Liver (tissue), 9 donors: ENCODE measurements around the gene GUCY1A1. TPM values are rescaled to one million over a fixed set of nuclear protein-coding genes. Genes with fewer than 3 reads are reported as not detected.

ENCODE experiments used
- DNase-seq: peaks from one replicate; pipeline ENCODE4 v3.0.0-alpha.2; 2017; ENCODE audit warnings: low spot score
- H3K27ac ChIP-seq, 2 donors: one replicate each; pipeline ENCODE4 v1.7.0; 2013; ENCODE audit warnings: inconsistent platforms in 2 of 2, low read length in 2 of 2, control low read depth in 1 of 2, low read depth in 1 of 2, mild to moderate bottlenecking in 1 of 2
- H3K27me3 ChIP-seq, 4 donors: one replicate each; pipeline versions ENCODE4 v1.6.1 to v1.7.0; 2013; ENCODE audit warnings: low read length in 3 of 4, inconsistent platforms in 1 of 4, mild to moderate bottlenecking in 1 of 4, moderate library complexity in 1 of 4; ENCODE audit not compliant: control insufficient read depth in 4 of 4, insufficient read depth in 4 of 4
- H3K36me3 ChIP-seq, 4 donors: one replicate each; pipeline versions ENCODE4 v1.6.1 to v1.7.0; 2013; ENCODE audit warnings: low read length in 3 of 4, mild to moderate bottlenecking in 3 of 4, low read depth in 1 of 4, moderate library complexity in 1 of 4; ENCODE audit not compliant: control insufficient read depth in 4 of 4, insufficient read depth in 3 of 4
- H3K4me1 ChIP-seq, 4 donors: one replicate each; pipeline versions ENCODE4 v1.6.1 to v1.7.0; 2013; ENCODE audit warnings: low read length in 3 of 4, mild to moderate bottlenecking in 3 of 4, moderate library complexity in 1 of 4; ENCODE audit not compliant: control insufficient read depth in 4 of 4, insufficient read depth in 4 of 4
- H3K4me3 ChIP-seq, 3 donors: one replicate each; pipeline versions ENCODE4 v1.6.1 to v1.7.0; 2013; ENCODE audit warnings: low read length in 3 of 3, control low read depth in 1 of 3, low read depth in 1 of 3, mild to moderate bottlenecking in 1 of 3
- H3K9ac ChIP-seq, 2 donors: one replicate each; pipeline ENCODE4 v1.7.0; 2013; ENCODE audit warnings: low read length in 2 of 2, mild to moderate bottlenecking in 2 of 2, moderate library complexity in 2 of 2, control low read depth in 1 of 2, low read depth in 1 of 2
- H3K9me3 ChIP-seq, 4 donors: one replicate each; pipeline versions ENCODE4 v1.6.1 to v1.7.0; 2013; ENCODE audit warnings: low read length in 3 of 4; ENCODE audit not compliant: control insufficient read depth in 4 of 4
- ATF3 ChIP-seq: IDR thresholded peaks from 2 replicates; pipeline ENCODE4 v1.6.1; 2016; ENCODE audit warnings: antibody characterized with exemption
- CTCF ChIP-seq: fragments of 150-350 bp; IDR thresholded peaks from 2 replicates; pipeline ENCODE4 v1.5.1; 2017; ENCODE audit warnings: improper control_type of control experiment, low read depth, low read length; ENCODE audit not compliant: missing input control
- EGR1 ChIP-seq, 2 donors: IDR thresholded peaks; 2 replicates each; pipeline ENCODE4 v1.6.1; 2016 to 2018; ENCODE audit warnings: antibody characterized with exemption in 2 of 2, low read depth in 2 of 2
- FOXA1 ChIP-seq: IDR thresholded peaks from 2 replicates; pipeline ENCODE4 v1.6.1; 2016; ENCODE audit warnings: antibody characterized with exemption
- GABPA ChIP-seq, 2 donors: IDR thresholded peaks in 1 of 2; conservative IDR thresholded peaks in 1 of 2; 2 replicates each; pipeline ENCODE4 v1.6.1; 2016; ENCODE audit warnings: antibody characterized with exemption in 2 of 2, mild to moderate bottlenecking in 1 of 2, moderate library complexity in 1 of 2
- HNF4A ChIP-seq, 2 donors: conservative IDR thresholded peaks; 2 replicates each; pipeline ENCODE4 v1.6.1; 2016; ENCODE audit warnings: antibody characterized with exemption in 2 of 2, mild to moderate bottlenecking in 2 of 2
- HNF4G ChIP-seq: IDR thresholded peaks from 2 replicates; pipeline ENCODE4 v1.6.1; 2016; ENCODE audit warnings: antibody characterized with exemption
- JUND ChIP-seq, 2 donors: IDR thresholded peaks; 2 replicates each; pipeline ENCODE4 v1.6.1; 2016; ENCODE audit warnings: antibody characterized with exemption in 2 of 2
- MAX ChIP-seq: IDR thresholded peaks from 2 replicates; pipeline ENCODE4 v1.6.1; 2016; ENCODE audit warnings: antibody characterized with exemption
- NR2F2 ChIP-seq: IDR thresholded peaks from 2 replicates; pipeline ENCODE4 v1.6.1; 2016; ENCODE audit warnings: antibody characterized with exemption
- RAD21 ChIP-seq, 2 donors: IDR thresholded peaks; 2 replicates each; pipeline ENCODE4 v1.6.1; 2016; ENCODE audit warnings: antibody characterized with exemption in 2 of 2, mild to moderate bottlenecking in 2 of 2
- REST ChIP-seq: IDR thresholded peaks from 2 replicates; pipeline ENCODE4 v1.6.1; 2016; ENCODE audit warnings: antibody characterized with exemption, mild to moderate bottlenecking
- RXRA ChIP-seq, 2 donors: IDR thresholded peaks; 2 replicates each; pipeline ENCODE4 v1.6.1; 2017 to 2018; ENCODE audit warnings: antibody characterized with exemption in 2 of 2, mild to moderate bottlenecking in 1 of 2
- SP1 ChIP-seq: IDR thresholded peaks from 2 replicates; pipeline ENCODE4 v1.6.1; 2018; ENCODE audit warnings: antibody characterized with exemption, mild to moderate bottlenecking
- TAF1 ChIP-seq: conservative IDR thresholded peaks from 2 replicates; pipeline ENCODE4 v1.6.1; 2016; ENCODE audit warnings: antibody characterized with exemption, mild to moderate bottlenecking
- YY1 ChIP-seq: IDR thresholded peaks from 2 replicates; pipeline ENCODE4 v1.6.1; 2016; ENCODE audit warnings: antibody characterized with exemption, mild to moderate bottlenecking
- ZBTB33 ChIP-seq: IDR thresholded peaks from 2 replicates; pipeline ENCODE4 v1.6.1; 2016; ENCODE audit warnings: antibody characterized with exemption
- WGBS: extraction: QIAGEN DNeasy Blood & Tissue Kit; methylation state at CpG from one replicate; pipeline ENCODE4 v1.1.7; 2013; 5-methylcytosine and 5-hydroxymethylcytosine counted together
- polyA plus RNA-seq, 2 donors: library from polyadenylated mRNA; stranded (reverse) in 1 of 2; unstranded in 1 of 2; fragments of 200-250 nt in 1 of 2; fragments of >200 nt in 1 of 2; fragmentation: Nextera tagmentation in 1 of 2; extraction: Ambion mirVana in 1 of 2; gene quantifications; one replicate each; pipeline versions ENCODE4 v1.2.1 to v1.2.3, GENCODE V29; 2013 to 2015
- total RNA-seq, 2 donors: library from RNA; depleted of rRNA; stranded (reverse); fragments of >200 nt; gene quantifications; one replicate each; pipeline ENCODE4 v1.2.3, GENCODE V29; 2014
- donor health status: healthy.
- donor health status: healthy.
- donor health status: healthy.
- donor health status: healthy.
- donor health status: healthy.

The GUCY1A1 gene
- total and polyA plus RNA-seq, 4 donors, result 2.8 to 13.5 (median 7.6) TPM

GRCh38 chr4:155624478-155624877 is 42.2 kb upstream of the GUCY1A1 start:
- H3K27ac ChIP-seq, result no peak overlapping the region
- no peaks in the 10 kb centered on the region for H3K27me3 ChIP-seq
- H3K36me3 ChIP-seq, result no peaks in the 10 kb centered on the region
- H3K9me3 ChIP-seq, result no peaks in the 10 kb centered on the region
- H3K9ac ChIP-seq, result no peak overlapping the region
- no peak for DNase-seq
- H3K4me3 ChIP-seq, result no peak overlapping the region
- H3K4me1 ChIP-seq, result no peaks in the 10 kb centered on the region
- TF ChIP-seq RXRA (IDR thresholded peaks at IDR 0.05) (no peak), YY1 (no peak), REST (no peak), HNF4G (no peak), JUND (IDR thresholded peaks at IDR 0.05) (no peak), MAX (no peak), CTCF (no peak), RAD21 (IDR thresholded peaks at IDR 0.05) (no peak), FOXA1 (no peak), NR2F2 (no peak), GABPA (IDR thresholded peaks at IDR 0.05 in 1 of 2, conservative IDR thresholded peaks at IDR 0.05 in 1 of 2) (no peak), HNF4A (conservative IDR thresholded peaks at IDR 0.05) (no peak), ZBTB33 (no peak), EGR1 (IDR thresholded peaks at IDR 0.05; ENCODE audit: low read depth in 2 of 2) (no peak), TAF1 (no peak)

- WGBS, result 74% methylated on average over 3 of the region's 3 CpGs
- no peak overlapping the region for H3K9ac ChIP-seq
- no peak for TF ChIP-seq ATF3
- no peak for TF ChIP-seq RAD21 (IDR thresholded peaks at IDR 0.05)
- TF ChIP-seq REST, result no peak
- TF ChIP-seq FOXA1, result no peak
- TF ChIP-seq EGR1 (IDR thresholded peaks at IDR 0.05; ENCODE audit: low read depth in 2 of 2), result no peak
- TF ChIP-seq NR2F2, result no peak
- TF ChIP-seq MAX, result no peak
- TF ChIP-seq CTCF, result no peak
- no peak for TF ChIP-seq JUND (IDR thresholded peaks at IDR 0.05)
- TF ChIP-seq HNF4G, result no peak
- TF ChIP-seq RXRA (IDR thresholded peaks at IDR 0.05), result no peak
- no peak for TF ChIP-seq YY1
- TF ChIP-seq HNF4A (conservative IDR thresholded peaks at IDR 0.05), result no peak
- TF ChIP-seq GABPA (IDR thresholded peaks at IDR 0.05 in 1 of 2, conservative IDR thresholded peaks at IDR 0.05 in 1 of 2), result no peak
- no peak for TF ChIP-seq TAF1
- no peak for TF ChIP-seq SP1
- no peaks in the 10 kb centered on the region for H3K9me3 ChIP-seq
- no peak overlapping the region for H3K27ac ChIP-seq
- H3K36me3 ChIP-seq, result no peaks in the 10 kb centered on the region
- DNase-seq, result no peak
- no peak overlapping the region for H3K4me3 ChIP-seq
- no peaks in the 10 kb centered on the region for H3K27me3 ChIP-seq
- H3K4me1 ChIP-seq, result no peaks in the 10 kb centered on the region
Observed at GRCh38 chr4:155626561-155626960, 40.1 kb upstream of the GUCY1A1 start.
